Suprapubic skin (tissue), 4 donors: ENCODE results near the gene ZDHHC22.

ENCODE experiments used
- CTCF ChIP-seq, 2 donors: fragments of 200-600 bp in 1 of 2; fragments of 450-650 bp in 1 of 2; sonication (generic) in 1 of 2; IDR thresholded peaks; one replicate each; pipeline ENCODE4 v1.5.1; 2016 to 2019; ENCODE audit warnings: antibody characterized with exemption in 2 of 2, mild to moderate bottlenecking in 1 of 2, moderate library complexity in 1 of 2
- EP300 ChIP-seq: sonication (generic); formaldehyde crosslinking; IDR thresholded peaks from one replicate; pipeline ENCODE4 v1.6.1; 2017; ENCODE audit warnings: antibody characterized with exemption
- POLR2A ChIP-seq, 2 donors: fragments of 450-650 bp; IDR thresholded peaks; one replicate each; pipeline ENCODE4 v1.6.1; 2017; ENCODE audit warnings: antibody characterized with exemption in 2 of 2, mild to moderate bottlenecking in 2 of 2, moderate library complexity in 2 of 2
- POLR2AphosphoS5 ChIP-seq, 3 donors: sonication (generic); formaldehyde crosslinking; IDR thresholded peaks; one replicate each; pipeline ENCODE4 v1.6.1; 2017; ENCODE audit warnings: antibody characterized with exemption in 3 of 3

- no peak for TF ChIP-seq CTCF (IDR thresholded peaks at IDR 0.05)
- TF ChIP-seq POLR2AphosphoS5 (IDR thresholded peaks at IDR 0.05), result no peak
- no peak for TF ChIP-seq POLR2A (IDR thresholded peaks at IDR 0.05)
- TF ChIP-seq EP300, result no peak
Observed at GRCh38 chr14:77116172-77116817, 25.3 kb downstream of the ZDHHC22 start.
